Peyer's patch (tissue), 4 donors: ENCODE measurements around the gene WWP2. TPM values are rescaled to one million over a fixed set of nuclear protein-coding genes. Genes with fewer than 3 reads are reported as not detected.

ENCODE experiments used
- DNase-seq, 3 donors: peaks; one replicate each; pipeline ENCODE4 v3.0.0-alpha.2; 2017 to 2019
- H3K27ac ChIP-seq, 4 donors: fragments of 200-600 bp; sonication (generic); one replicate each; pipeline ENCODE4 v1.5.1; 2016 to 2019
- H3K27me3 ChIP-seq, 2 donors: fragments of 200-600 bp; sonication (generic); one replicate each; pipeline ENCODE4 v1.5.1; 2019
- H3K36me3 ChIP-seq, 3 donors: fragments of 200-600 bp; sonication (generic); one replicate each; pipeline ENCODE4 v1.5.1; 2016 to 2019
- H3K4me1 ChIP-seq, 4 donors: fragments of 200-600 bp; sonication (generic); one replicate each; pipeline ENCODE4 v1.5.1; 2016 to 2019
- H3K4me3 ChIP-seq, 4 donors: fragments of 200-600 bp; sonication (generic); 1 replicate in 3 of 4; 2 replicates in 1 of 4; pipeline ENCODE4 v1.5.1; 2016 to 2019; ENCODE audit warnings: mild to moderate bottlenecking in 1 of 4
- H3K9me3 ChIP-seq, 4 donors: fragments of 200-600 bp; sonication (generic); one replicate each; pipeline ENCODE4 v1.5.1; 2016 to 2019; ENCODE audit warnings: mild to moderate bottlenecking in 1 of 4
- POLR2A ChIP-seq, 2 donors: fragments of 450-650 bp; IDR thresholded peaks; one replicate each; pipeline ENCODE4 v1.5.1; 2017; ENCODE audit warnings: antibody characterized with exemption in 2 of 2, mild to moderate bottlenecking in 2 of 2, moderate library complexity in 2 of 2
- total RNA-seq, 4 donors: library from RNA; depleted of rRNA; stranded (reverse); fragments of >200 nt; gene quantifications; one replicate each; pipeline ENCODE4 v1.1.0, GENCODE V29; 2016
- TF ChIP-seq, protein P1 (sequence below), 6 experiments: fragments of 450-650 bp in 4 of 6; fragments of 200-600 bp in 2 of 6; sonication (generic) in 1 of 6; IDR thresholded peaks; one replicate each; pipeline ENCODE4 v1.5.1; 2017 to 2019; ENCODE audit warnings: antibody characterized with exemption in 6 of 6, mild to moderate bottlenecking in 3 of 6, moderate library complexity in 1 of 6

WWP2 gene
- total RNA-seq, 4 donors from 2014 or later = 93.5 to 199 (median 111) TPM

DNA sequence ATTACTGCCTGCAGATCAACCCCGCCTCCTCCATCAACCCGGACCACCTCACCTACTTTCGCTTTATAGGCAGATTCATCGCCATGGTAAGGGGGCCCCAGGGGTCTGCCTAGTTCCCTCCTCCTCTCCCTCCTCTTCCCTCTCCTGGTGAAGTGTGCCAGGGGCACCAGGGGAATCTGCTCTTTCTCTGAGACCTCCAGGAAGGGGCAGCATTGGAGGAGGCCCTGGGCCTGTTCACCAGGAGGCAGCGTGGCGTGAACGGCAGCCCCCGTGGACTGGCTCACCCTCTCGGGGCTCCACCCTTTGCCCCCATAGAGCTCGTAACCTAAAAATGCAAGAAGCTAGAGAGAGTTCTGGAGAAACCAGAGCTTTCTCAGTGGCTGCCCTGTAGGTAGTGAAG lies 171.9 kb downstream of the WWP2 start:
- Histone ChIP-seq H3K9me3 (no peaks in the 10 kb centered on the region), H3K27me3 (no peaks in the 10 kb centered on the region), H3K27ac (no peak overlapping the region), H3K4me1 (no peaks in the 10 kb centered on the region), H3K4me3 (no peak overlapping the region), H3K36me3 (peaks cover 0 to 90% (median 0%) of the 10 kb centered on the region in 3 donors)
- DNase-seq = peak in 1 of 3 donors; percentile 5
- TF ChIP-seq POLR2A (IDR thresholded peaks at IDR 0.05) = no peak
- TF ChIP-seq, protein P1, sequence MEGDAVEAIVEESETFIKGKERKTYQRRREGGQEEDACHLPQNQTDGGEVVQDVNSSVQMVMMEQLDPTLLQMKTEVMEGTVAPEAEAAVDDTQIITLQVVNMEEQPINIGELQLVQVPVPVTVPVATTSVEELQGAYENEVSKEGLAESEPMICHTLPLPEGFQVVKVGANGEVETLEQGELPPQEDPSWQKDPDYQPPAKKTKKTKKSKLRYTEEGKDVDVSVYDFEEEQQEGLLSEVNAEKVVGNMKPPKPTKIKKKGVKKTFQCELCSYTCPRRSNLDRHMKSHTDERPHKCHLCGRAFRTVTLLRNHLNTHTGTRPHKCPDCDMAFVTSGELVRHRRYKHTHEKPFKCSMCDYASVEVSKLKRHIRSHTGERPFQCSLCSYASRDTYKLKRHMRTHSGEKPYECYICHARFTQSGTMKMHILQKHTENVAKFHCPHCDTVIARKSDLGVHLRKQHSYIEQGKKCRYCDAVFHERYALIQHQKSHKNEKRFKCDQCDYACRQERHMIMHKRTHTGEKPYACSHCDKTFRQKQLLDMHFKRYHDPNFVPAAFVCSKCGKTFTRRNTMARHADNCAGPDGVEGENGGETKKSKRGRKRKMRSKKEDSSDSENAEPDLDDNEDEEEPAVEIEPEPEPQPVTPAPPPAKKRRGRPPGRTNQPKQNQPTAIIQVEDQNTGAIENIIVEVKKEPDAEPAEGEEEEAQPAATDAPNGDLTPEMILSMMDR (IDR thresholded peaks at IDR 0.05) = no peak

DNA sequence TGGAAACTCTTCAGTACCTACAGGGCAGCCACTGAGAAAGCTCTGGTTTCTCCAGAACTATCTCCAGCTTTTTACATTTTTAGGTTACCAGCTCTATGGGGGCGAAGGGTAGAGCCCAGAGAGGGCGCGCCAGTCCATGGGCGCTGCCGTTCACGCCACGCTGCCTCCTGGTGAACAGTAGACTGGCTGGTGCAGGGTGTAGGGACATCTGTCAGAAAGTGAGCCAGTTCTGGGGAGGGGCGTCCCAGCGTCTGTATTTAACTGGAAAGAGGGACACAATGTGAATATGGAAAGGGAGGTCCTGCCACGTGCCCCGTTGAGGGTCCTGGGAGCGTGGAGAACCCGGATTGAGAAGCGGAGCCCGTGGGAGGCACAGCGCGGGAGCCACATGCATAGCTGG lies 172.6 kb downstream of the WWP2 start:
- DNase-seq = peak in 1 of 3 donors; percentile 9
- no peak overlapping the region for H3K4me3 ChIP-seq
- TF ChIP-seq, protein P1 (IDR thresholded peaks at IDR 0.05) = no peak
- no peak for TF ChIP-seq POLR2A (IDR thresholded peaks at IDR 0.05)
- peaks cover 0 to 94% (median 0%) of the 10 kb centered on the region in 3 donors for H3K36me3 ChIP-seq
- H3K27ac ChIP-seq = no peak overlapping the region
- H3K9me3 ChIP-seq = no peaks in the 10 kb centered on the region
- H3K27me3 ChIP-seq = no peaks in the 10 kb centered on the region
- no peaks in the 10 kb centered on the region for H3K4me1 ChIP-seq

- TF ChIP-seq, protein P1 (IDR thresholded peaks at IDR 0.05) = no peak
- no peak for TF ChIP-seq POLR2A (IDR thresholded peaks at IDR 0.05)
- H3K36me3 ChIP-seq = peaks cover 0 to 97% (median 0%) of the 10 kb centered on the region in 3 donors
- H3K9me3 ChIP-seq = no peaks in the 10 kb centered on the region
- H3K27ac ChIP-seq = no peak overlapping the region
- H3K4me3 ChIP-seq = no peak overlapping the region
- H3K4me1 ChIP-seq = no peaks in the 10 kb centered on the region
- no peaks in the 10 kb centered on the region for H3K27me3 ChIP-seq
- DNase-seq = peak in 1 of 3 donors; percentile 9
These were observed 173.2 kb downstream of the WWP2 start for GRCh38 chr16:69935278-69935711.

DNA sequence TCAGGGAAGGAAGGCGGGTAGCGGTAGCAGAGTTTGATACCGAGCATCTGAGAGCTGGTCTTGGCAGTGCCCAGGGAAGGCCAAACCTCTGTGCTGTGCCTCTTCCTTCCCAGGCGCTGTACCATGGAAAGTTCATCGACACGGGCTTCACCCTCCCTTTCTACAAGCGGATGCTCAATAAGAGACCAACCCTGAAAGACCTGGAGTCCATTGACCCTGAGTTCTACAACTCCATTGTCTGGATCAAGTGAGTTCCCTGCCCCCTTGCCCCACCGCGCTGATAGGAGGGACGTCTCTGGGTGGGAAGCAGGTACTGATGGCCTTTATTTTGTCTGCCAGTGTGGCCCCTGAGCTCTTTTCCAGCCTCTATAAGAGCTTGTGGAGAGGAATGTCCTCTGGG lies 173.6 kb downstream of the WWP2 start:
- Histone ChIP-seq H3K27me3 (no peaks in the 10 kb centered on the region), H3K9me3 (no peaks in the 10 kb centered on the region), H3K4me1 (no peaks in the 10 kb centered on the region), H3K36me3 (peaks cover 0 to 99% (median 0%) of the 10 kb centered on the region in 3 donors), H3K27ac (no peak overlapping the region), H3K4me3 (no peak overlapping the region)
- no peak for TF ChIP-seq POLR2A (IDR thresholded peaks at IDR 0.05)
- TF ChIP-seq, protein P1 (IDR thresholded peaks at IDR 0.05) = no peak
- DNase-seq = no peak

DNA sequence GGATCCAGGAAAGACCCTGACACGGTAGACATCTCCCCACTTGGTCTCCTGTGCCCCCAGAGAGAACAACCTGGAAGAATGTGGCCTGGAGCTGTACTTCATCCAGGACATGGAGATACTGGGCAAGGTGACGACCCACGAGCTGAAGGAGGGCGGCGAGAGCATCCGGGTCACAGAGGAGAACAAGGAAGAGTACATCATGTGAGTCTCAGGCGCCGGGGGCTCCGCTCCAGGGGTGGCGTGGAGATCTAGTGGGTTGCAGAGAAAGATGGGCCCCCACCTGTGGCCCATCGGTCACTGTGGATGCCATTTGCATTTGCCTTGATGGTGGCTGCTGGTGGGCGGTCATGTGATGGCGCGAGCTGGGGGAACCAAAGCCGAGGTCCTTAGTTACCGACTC lies 174.1 kb downstream of the WWP2 start:
- Histone ChIP-seq H3K36me3 (peaks cover 0 to 99% (median 0%) of the 10 kb centered on the region in 3 donors), H3K27me3 (no peaks in the 10 kb centered on the region)

More for the DNA sequence above, 174.1 kb downstream of the WWP2 start:
- peak in 1 of 3 donors; percentile 13 for DNase-seq
- Histone ChIP-seq H3K4me1 (no peaks in the 10 kb centered on the region), H3K27ac (no peak overlapping the region), H3K4me3 (no peak overlapping the region), H3K9me3 (no peaks in the 10 kb centered on the region)
- TF ChIP-seq, protein P1 (IDR thresholded peaks at IDR 0.05) = no peak
- no peak for TF ChIP-seq POLR2A (IDR thresholded peaks at IDR 0.05)
